ENCODE measurements around the gene ABHD16A. TPM values are rescaled to one million over a fixed set of nuclear protein-coding genes. Genes with fewer than 3 reads are reported as not detected.
A peak's percentile ranks its signal among the peaks of the same experiment; 100 is the strongest.

The ABHD16A gene
- total and polyA plus RNA-seq, 2 of the 13 experiments (the other 11 are each of a cell fraction or from before 2014, with no cell fraction given): 43.5 to 45.4 TPM

DNA sequence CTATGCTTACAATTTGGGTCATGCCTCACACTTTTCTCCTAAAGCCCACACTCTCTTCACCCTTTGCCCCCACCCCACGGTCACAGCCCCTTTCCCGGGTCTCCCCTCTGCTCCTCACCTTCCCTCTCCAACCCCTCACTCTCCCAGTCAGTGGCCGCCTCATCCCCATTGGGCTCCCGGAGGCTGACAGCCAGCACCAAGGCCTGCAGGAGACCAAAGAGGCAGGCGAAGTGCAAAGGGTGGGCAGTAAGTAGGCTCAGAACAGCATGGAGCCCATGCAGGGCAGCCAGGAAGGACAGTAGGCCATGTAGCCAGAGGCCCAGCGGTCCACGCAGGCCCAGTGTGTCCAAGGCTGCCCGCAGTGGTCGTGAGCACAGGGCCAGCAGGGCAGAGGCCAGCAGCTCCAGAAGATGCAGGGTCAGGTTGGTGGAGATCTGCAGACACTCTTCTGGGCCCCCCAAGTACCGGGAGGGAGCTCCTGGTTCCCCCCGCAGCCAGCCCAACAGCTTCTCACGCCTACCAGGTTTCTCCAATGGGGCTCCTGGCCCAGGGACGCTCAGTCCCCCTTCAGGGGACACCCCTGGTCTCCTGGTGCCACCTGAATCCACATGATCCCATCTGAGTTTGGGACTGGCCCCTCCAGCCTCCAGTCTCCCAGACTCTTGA lies 44.0 kb downstream of the ABHD16A start (continued):
- no peak for TF ChIP-seq SOX13 (IDR thresholded peaks at IDR 0.05)
- 0 out of 4 replicates have a peak, but pooled peaks of 1 of the 2 experiments have one; percentile 2 for TF ChIP-seq SOX13 (CRISPR knock-in tag; conservative IDR thresholded peaks at IDR 0.05 in 1 of 2, IDR thresholded peaks at IDR 0.05 in 1 of 2)
- TF ChIP-seq NFKBIZ (CRISPR knock-in tag; IDR thresholded peaks at IDR 0.05): no peak
- TF ChIP-seq BORCS8-MEF2B (CRISPR knock-in tag; IDR thresholded peaks at IDR 0.05): peak; percentile 53
- TF ChIP-seq NONO (IDR thresholded peaks at IDR 0.05): no peak
- TF ChIP-seq NONO (CRISPR knock-in tag; conservative IDR thresholded peaks at IDR 0.05): 0 out of 2 replicates have a peak, but pooled peaks have one; percentile 41
- TF ChIP-seq RBFOX2 (IDR thresholded peaks at IDR 0.05; ENCODE audit: low read depth, low read length): peak; percentile 84
- TF ChIP-seq ZNF431 (CRISPR knock-in tag; IDR thresholded peaks at IDR 0.05; ENCODE audit: borderline replicate concordance, low read depth): 0 out of 2 replicates have a peak, but pooled peaks have one; percentile 15
- TF ChIP-seq, protein P1, sequence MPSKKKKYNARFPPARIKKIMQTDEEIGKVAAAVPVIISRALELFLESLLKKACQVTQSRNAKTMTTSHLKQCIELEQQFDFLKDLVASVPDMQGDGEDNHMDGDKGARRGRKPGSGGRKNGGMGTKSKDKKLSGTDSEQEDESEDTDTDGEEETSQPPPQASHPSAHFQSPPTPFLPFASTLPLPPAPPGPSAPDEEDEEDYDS (CRISPR knock-in tag; IDR thresholded peaks at IDR 0.05): no peak; the same call in 1 of the 2 replicates
- no peak for TF ChIP-seq ASH2L (IDR thresholded peaks at IDR 0.05; ENCODE audit: insufficient read length, low read depth, low read length)
- 0 out of 2 replicates have a peak, but pooled peaks have one; percentile 9 for TF ChIP-seq HHEX (CRISPR knock-in tag; IDR thresholded peaks at IDR 0.05)
- TF ChIP-seq YEATS2 (CRISPR knock-in tag; IDR thresholded peaks at IDR 0.05; ENCODE audit: borderline replicate concordance): no peak
- TF ChIP-seq DR1 (CRISPR knock-in tag; IDR thresholded peaks at IDR 0.05): no peak
- TF ChIP-seq ZNF441 (CRISPR knock-in tag; IDR thresholded peaks at IDR 0.05; ENCODE audit: borderline replicate concordance): no peak
- TF ChIP-seq LCORL (IDR thresholded peaks at IDR 0.05): no peak
- TF ChIP-seq LCORL (CRISPR knock-in tag; IDR thresholded peaks at IDR 0.05): peak; percentile 55; the same call in 1 of the 2 replicates
- 0 out of 2 replicates have a peak, but pooled peaks have one; percentile 21 for TF ChIP-seq PCBP1 (IDR thresholded peaks at IDR 0.05; ENCODE audit: borderline replicate concordance, low read depth, low read length)
- TF ChIP-seq CEBPB (IDR thresholded peaks at IDR 0.05; ENCODE audit: borderline replicate concordance, low read depth, low read length): no peak
- TF ChIP-seq GABPA (IDR thresholded peaks at IDR 0.05; ENCODE audit: low read depth, low read length): no peak
- TF ChIP-seq GABPA (CRISPR knock-in tag; IDR thresholded peaks at IDR 0.05; ENCODE audit: low read depth): no peak
- TF ChIP-seq ZNF263 (CRISPR knock-in tag; IDR thresholded peaks at IDR 0.05): no peak
- TF ChIP-seq ZNF180 (CRISPR knock-in tag; IDR thresholded peaks at IDR 0.05; ENCODE audit: borderline replicate concordance, low read depth): no peak
- peak; percentile 67; the same call in 1 of the 2 replicates for TF ChIP-seq ZNF616 (CRISPR knock-in tag; IDR thresholded peaks at IDR 0.05; ENCODE audit: low read depth)
- TF ChIP-seq ZNF605 (CRISPR knock-in tag; IDR thresholded peaks at IDR 0.05): no peak; the same call in 1 of the 2 replicates
- TF ChIP-seq NRL (CRISPR knock-in tag; IDR thresholded peaks at IDR 0.05; ENCODE audit: borderline replicate concordance): peak; percentile 18; the same call in 1 of the 2 replicates
- TF ChIP-seq, protein P2, sequence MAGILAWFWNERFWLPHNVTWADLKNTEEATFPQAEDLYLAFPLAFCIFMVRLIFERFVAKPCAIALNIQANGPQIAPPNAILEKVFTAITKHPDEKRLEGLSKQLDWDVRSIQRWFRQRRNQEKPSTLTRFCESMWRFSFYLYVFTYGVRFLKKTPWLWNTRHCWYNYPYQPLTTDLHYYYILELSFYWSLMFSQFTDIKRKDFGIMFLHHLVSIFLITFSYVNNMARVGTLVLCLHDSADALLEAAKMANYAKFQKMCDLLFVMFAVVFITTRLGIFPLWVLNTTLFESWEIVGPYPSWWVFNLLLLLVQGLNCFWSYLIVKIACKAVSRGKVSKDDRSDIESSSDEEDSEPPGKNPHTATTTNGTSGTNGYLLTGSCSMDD (CRISPR knock-in tag; IDR thresholded peaks at IDR 0.05): no peak
- no peak for TF ChIP-seq GATAD2A (CRISPR knock-in tag; IDR thresholded peaks at IDR 0.05)
- TF ChIP-seq, protein P3, sequence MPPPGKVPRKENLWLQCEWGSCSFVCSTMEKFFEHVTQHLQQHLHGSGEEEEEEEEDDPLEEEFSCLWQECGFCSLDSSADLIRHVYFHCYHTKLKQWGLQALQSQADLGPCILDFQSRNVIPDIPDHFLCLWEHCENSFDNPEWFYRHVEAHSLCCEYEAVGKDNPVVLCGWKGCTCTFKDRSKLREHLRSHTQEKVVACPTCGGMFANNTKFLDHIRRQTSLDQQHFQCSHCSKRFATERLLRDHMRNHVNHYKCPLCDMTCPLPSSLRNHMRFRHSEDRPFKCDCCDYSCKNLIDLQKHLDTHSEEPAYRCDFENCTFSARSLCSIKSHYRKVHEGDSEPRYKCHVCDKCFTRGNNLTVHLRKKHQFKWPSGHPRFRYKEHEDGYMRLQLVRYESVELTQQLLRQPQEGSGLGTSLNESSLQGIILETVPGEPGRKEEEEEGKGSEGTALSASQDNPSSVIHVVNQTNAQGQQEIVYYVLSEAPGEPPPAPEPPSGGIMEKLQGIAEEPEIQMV (CRISPR knock-in tag; IDR thresholded peaks at IDR 0.05; ENCODE audit: low read depth): no peak
